Measurements from ENCODE around the gene NR2C2. TPM values are rescaled to one million over a fixed set of nuclear protein-coding genes. Genes with fewer than 3 reads are reported as not detected.
"Not testable (repeated sequence)": the region's sequence is repeated elsewhere in the genome, so short reads cannot be mapped to it uniquely, and the experiment has no call there.

The NR2C2 gene
- total RNA-seq, 2 donors from 2014 or later = 51.8 to 70.7 TPM

DNA sequence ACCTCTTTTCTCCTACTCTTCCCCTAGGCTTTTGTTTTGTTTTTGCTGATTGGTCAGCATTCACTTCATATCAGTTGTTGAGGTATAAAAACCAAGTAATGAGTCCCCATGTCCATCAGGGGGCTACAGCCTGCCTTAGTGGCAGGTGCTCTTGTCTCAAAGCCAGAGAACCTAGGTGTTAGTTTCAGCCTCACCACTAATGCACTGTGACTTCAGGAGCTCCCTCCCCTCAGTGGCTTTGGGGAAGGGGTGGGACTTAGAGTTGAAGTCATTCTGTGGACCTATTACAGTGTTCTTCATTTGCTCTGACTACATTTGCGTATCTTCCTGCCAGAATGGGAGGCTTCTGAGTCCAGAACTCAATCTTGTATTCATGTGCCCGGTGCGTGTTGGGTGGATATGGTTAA is 41.6 kb downstream of the NR2C2 start:
- ATAC-seq = peak; percentile 100
- DNase-seq (ENCODE audit: low spot score in 2 of 2) = peak in 1 of 2 donors; percentile 59
- Mint-ChIP-seq H3K36me3 (peaks cover 7 to 9% of the 10 kb centered on the region in 2 donors), H3K27ac (peak overlapping the region in 1 of 2 donors; percentile 3), H3K9me3 (peaks cover 0 to 7% of the 10 kb centered on the region in 2 donors)

DNA sequence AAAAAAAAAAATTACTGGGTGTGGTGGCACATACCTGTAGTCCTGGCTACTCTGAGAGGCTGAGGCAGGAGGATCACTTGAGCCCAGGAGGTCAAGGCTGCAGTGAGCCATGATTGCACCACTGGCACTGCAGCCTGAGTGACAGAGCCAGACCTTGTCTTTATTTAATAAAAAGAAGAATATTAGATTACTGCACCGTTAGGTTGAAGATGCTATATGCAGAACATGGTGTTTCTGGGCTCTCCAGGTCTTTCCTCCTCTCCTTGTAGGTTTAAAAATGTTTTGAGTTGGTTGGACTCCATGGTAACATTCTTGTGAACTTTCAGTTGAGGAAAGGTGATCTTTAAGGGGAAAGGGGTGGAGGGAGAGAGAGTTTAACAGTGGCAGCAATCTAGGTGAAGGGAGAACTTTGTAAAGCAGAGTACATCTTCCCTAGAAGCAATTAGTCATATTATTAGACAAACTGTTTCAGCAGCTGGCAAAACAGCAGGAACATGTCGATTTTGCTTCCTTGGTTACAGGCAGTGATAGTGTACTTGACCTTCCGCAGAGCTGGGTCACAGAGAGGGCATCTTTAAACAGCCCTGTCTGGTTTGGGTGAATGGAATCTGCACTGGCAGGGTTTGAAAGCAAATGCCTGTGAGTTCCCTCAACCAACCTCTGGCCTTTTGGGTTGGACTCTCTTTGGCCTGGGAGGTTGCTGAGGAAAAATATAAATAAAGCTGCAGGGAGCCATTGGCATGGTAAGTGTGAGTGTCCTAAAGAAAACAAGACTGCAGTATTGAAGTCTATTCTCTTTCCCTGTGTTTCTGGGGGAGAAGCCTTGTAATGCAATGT is 42.8 kb downstream of the NR2C2 start:
- ATAC-seq (no peak), DNase-seq (ENCODE audit: low spot score in 2 of 2) (no peak)
- Mint-ChIP-seq H3K36me3 (no peaks in the 10 kb centered on the region), H3K27ac (no peak overlapping the region), H3K9me3 (no peaks in the 10 kb centered on the region)

DNA sequence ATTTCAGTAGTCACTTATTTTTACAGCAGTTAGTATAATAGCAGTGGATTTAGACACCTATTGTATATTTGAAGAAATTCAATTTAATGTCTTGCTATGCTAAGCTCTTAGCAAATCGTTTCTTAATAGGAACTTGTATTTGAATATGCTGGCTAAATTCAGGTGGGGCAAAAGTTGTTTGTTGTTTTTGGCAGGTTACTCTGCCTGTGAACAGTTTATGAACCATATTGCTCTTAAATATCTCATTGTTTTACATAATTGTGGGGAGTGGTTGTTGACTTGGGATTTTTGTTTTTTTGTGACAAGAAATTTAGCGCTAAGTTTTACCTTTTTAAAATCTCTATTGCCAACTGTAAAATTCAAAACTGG is 43.4 kb downstream of the NR2C2 start:
- ATAC-seq = no peak
- Mint-ChIP-seq H3K9me3 (no peaks in the 10 kb centered on the region), H3K36me3 (no peaks in the 10 kb centered on the region), H3K27ac (no peak overlapping the region)
- no peak for DNase-seq (ENCODE audit: low spot score in 2 of 2)

DNA sequence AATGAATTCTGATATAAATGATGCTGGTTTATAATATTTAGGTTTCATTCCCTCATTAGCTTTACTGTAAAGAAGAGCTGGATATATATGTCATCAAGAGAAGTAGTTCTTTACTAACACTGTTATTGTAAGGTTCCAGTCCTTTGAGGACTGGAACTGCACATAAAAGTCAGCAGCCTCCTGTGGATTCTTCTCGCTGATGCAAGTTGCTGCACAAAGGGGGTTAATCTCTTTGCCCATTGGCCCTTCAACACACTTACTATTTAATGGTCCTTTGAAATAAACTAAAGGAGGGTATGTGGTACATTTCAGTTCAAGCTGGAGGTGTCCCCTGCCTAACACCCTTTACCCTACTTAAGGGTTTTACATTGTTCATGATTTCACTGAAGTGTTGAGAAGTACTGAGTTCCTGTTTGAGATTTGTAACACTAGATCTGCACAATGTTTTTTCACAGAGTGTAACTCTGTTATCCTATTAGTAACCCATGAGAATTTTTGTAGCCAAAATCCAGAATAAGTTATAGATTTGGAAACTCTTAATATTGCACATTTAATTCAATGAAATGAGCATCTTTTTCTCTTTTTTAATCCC is 43.9 kb downstream of the NR2C2 start:
- no peaks in the 10 kb centered on the region for H3K9me3 Mint-ChIP-seq
- no peaks in the 10 kb centered on the region for H3K36me3 Mint-ChIP-seq
- no peak for ATAC-seq
- DNase-seq (ENCODE audit: low spot score in 2 of 2) = no peak
- H3K27ac Mint-ChIP-seq = no peak overlapping the region

DNA sequence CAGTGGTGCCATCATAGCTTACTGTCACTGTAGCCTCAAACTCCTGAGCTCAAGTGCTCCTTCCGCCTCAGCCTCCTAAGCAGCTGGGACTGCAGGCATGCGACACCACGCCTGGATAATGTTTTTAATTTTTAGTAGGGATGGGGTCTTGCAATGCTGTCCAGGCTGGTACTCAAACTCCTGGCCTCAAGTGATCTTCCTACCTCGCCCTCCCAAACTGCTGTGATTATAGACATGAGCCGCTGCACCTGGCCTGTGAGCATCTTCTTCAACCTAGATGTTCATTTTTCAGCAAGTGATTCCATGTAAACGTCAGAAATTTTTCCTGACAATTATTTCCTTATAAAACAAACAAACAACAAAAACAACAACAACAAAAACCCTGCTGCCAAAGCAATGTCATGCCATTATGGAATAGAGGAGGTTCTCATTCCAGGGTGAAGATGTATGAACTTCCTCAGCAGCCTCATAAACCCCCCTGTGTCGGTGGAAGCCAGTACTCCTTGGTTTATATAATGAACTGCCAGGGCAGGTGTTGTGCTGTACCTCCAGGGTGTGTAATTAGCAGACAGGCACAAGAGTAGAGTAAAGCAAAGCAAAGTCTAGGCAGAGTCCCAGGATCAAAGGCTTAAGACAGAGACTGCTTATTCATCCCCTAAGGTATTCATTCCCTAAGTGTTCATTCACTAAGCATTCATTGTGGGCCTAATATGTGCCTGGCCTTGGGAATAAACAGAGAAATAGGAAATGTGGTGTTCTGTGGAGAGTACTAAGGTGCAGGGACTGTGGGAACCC is 44.6 kb downstream of the NR2C2 start:
- no peaks in the 10 kb centered on the region for H3K9me3 Mint-ChIP-seq
- DNase-seq (ENCODE audit: low spot score in 2 of 2) (no peak), ATAC-seq (no peak)
- no peaks in the 10 kb centered on the region for H3K36me3 Mint-ChIP-seq
- no peak overlapping the region for H3K27ac Mint-ChIP-seq

DNA sequence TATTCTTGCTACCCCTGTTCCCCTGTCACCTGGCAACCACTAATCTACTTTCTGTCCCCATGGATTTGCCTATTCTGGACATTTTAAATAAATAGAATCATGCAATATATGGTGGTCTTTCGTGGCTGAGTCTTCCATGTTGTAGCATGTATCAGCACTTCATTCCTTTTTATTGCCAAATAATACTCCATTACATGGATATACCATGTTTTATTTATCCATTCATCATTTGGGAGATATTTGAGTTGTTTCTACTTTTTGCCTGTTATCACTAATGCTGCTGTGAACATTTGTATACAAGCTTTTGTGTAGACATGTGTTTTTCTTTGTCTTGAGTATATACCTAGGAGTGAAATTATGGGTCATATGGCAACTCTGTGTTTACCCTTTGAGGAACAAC is 50.6 kb downstream of the NR2C2 start:
- H3K9me3 Mint-ChIP-seq = peaks cover 0 to 7% of the 10 kb centered on the region in 2 donors
- H3K36me3 Mint-ChIP-seq = peaks cover 4 to 23% of the 10 kb centered on the region in 2 donors
- DNase-seq (ENCODE audit: low spot score in 2 of 2) (no peak), ATAC-seq (no peak)
- no peak overlapping the region for H3K27ac Mint-ChIP-seq

DNA sequence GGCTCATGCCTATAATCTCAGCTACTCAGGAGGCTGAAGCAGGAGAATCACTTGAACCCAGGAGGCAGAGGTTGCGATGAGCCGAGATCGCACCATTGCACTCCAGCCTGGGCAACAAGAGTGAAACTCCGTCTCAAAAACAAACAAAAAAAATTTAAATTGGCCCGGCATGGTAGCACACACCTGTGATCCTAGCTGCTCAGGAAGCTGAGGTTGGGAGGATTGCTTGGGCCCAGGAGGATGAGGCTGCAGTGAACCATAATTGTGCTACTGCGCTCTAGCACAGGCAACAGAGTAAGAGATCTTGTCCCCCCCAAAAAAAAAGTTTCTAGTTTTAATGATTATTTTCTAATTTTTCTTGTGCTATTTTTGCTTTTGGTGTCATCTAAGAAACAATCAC is 51.8 kb downstream of the NR2C2 start:
- peaks cover 12 to 31% of the 10 kb centered on the region in 2 donors for H3K36me3 Mint-ChIP-seq
- not testable (repeated sequence) for DNase-seq (ENCODE audit: low spot score in 2 of 2); H3K27ac Mint-ChIP-seq; H3K9me3 Mint-ChIP-seq; ATAC-seq

DNA sequence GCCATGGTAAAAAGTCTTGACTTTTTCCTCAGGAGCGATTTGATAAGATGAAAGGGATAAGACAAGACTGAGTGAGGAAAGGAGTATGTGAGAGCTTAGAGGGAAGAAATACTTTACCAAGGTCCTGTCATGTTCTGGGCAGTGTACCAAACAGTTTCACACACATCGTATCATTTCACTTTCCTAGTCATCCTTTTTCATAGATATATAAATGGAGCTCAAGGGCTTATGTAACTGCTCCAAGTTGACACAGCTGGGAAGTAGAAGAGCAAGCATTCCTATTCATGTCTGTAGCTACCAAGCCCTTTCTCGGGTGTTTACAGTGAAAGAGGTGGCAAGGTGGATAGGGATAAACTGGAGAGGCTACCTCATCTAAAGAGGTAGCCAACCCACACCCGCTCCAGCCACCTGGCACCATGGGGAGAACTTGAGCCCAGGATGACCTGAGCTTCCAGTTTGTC is 60.3 kb downstream of the NR2C2 start:
- peaks cover 0 to 3% of the 10 kb centered on the region in 2 donors for H3K9me3 Mint-ChIP-seq
- ATAC-seq (no peak), DNase-seq (ENCODE audit: low spot score in 2 of 2) (no peak)
- H3K36me3 Mint-ChIP-seq = peaks cover 12 to 22% of the 10 kb centered on the region in 2 donors
- H3K27ac Mint-ChIP-seq = peak overlapping the region; percentile 19 to 79

DNA sequence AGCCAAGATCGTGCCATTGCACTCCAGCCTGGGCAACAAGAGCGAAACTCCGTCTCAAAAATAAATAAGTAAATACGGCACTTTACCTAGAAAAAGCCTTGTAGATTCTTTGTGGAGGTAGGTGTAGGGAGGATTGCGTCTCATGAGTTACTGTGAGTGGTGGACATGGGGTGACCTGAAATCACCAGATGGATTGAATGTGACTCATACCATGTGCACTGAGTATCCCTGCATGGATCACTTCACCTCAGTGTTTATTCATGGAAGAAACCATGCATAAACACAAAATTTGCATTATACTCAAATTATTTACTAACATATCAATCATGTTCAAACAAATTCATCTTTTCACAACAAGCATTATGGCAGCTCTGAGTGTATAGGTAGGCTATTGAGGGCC is 61.8 kb downstream of the NR2C2 start:
- DNase-seq (ENCODE audit: low spot score in 2 of 2) = no peak
- no peaks in the 10 kb centered on the region for H3K9me3 Mint-ChIP-seq

DNA sequence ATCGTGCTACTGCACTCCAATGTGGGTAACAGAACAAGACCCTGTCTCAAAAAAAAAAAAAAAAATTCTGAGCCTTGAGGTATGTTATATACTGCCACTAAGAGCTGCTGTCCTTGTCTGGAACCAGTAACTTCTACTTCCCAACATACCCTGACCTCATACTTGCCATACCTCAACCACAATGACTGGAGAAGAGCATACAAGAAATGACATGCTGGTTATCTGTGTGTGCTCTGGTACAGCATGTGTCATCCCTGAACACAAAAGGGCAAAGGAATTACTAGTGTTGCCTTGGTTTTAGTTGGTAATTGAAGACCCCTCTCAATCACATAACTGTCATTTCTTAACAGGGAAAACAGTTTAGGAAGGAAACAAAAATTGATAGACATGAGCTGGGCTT is 63.3 kb downstream of the NR2C2 start:
- ATAC-seq (peak; percentile 69 to 89), DNase-seq (ENCODE audit: low spot score in 2 of 2) (no peak)
- Mint-ChIP-seq H3K27ac (peak overlapping the region in 1 of 2 donors; percentile 61), H3K9me3 (no peaks in the 10 kb centered on the region), H3K36me3 (peaks cover 10 to 30% of the 10 kb centered on the region in 2 donors)

More for the DNA sequence above, 61.8 kb downstream of the NR2C2 start:
- peaks cover 10 to 24% of the 10 kb centered on the region in 2 donors for H3K36me3 Mint-ChIP-seq
- H3K27ac Mint-ChIP-seq = no peak overlapping the region
- ATAC-seq = no peak

DNA sequence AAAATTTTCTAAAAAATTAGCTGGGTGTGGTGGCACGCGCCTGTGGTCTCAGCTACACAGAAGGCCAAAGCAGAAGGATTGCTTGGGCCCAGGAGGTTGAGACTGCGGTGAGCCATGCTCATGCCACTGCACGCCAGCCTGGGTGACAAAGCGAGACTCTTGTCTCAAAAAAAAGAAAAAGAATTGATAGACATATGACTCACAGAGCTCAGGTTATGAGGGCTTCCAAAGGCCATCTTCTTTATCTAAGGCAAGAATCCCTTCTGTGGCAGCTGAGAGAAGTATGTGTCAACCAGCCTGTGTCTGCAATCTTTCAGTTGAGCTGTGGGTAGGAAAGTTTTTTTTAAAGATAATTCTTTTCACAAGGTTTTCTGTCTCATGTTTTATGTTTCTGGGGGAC is 63.8 kb downstream of the NR2C2 start:
- ATAC-seq (peak; percentile 37 to 79), DNase-seq (ENCODE audit: low spot score in 2 of 2) (no peak)
- H3K27ac Mint-ChIP-seq = peak overlapping the region; percentile 31 to 61
- no peaks in the 10 kb centered on the region for H3K9me3 Mint-ChIP-seq
- H3K36me3 Mint-ChIP-seq = peaks cover 10 to 30% of the 10 kb centered on the region in 2 donors

DNA sequence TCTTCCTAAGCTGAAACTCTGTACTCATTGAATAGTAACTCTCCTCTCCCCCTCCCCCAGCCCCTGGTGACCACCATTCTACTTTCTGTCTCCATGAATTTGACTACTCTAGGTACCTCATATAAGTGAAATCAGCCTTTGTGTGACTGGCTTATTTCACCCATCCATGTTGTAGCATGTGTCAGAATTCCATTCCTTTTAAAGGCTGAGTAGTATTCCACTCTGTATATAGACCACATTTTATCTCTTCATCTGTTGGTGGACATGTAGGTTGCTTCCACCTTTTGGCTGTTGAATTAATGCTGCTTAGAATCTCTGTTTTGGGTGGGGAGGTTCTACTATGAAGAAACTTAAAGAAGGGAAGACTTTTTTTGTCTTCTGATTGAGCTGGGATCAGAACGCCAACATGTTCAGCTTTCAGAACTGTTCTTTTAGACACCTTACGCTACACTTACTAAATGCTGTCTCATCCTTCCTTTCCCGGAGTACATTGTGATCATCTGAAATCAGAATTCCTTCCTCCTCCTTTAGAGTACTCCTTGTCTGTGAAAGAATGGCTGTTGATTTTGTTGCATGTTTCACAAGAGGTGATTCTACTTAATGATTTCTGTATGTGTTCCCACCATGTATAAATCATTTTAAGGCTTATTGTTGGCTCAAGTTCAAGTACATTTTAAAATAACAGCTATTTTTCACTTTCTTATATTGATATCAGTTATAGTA is 67.4 kb downstream of the NR2C2 start:
- no peaks in the 10 kb centered on the region for H3K9me3 Mint-ChIP-seq
- DNase-seq (ENCODE audit: low spot score in 2 of 2) = no peak
- H3K27ac Mint-ChIP-seq = peak overlapping the region in 1 of 2 donors; percentile 39
- peaks cover 11 to 31% of the 10 kb centered on the region in 2 donors for H3K36me3 Mint-ChIP-seq
- ATAC-seq = no peak

DNA sequence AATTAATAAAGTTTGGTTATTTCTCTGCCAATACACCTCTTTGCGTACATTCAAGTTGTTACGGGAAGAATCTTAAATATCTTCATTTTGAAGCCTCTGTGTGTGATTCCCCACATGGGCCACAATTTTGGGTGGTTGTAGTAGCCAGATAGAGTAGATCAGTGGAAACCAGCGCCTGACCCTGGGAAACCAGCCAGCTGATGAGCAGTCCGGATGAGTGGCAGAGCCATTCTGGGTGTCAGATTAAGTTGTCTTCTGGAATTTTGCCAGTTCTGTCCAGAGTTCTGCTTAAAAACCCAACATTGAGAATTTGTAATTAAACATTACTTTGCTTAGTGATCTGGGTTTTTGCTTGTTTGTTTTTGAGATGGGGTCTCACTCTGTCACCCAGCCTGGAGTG is 68.1 kb downstream of the NR2C2 start:
- no peaks in the 10 kb centered on the region for H3K9me3 Mint-ChIP-seq
- ATAC-seq (no peak), DNase-seq (ENCODE audit: low spot score in 2 of 2) (no peak)
- H3K36me3 Mint-ChIP-seq = peaks cover 11 to 31% of the 10 kb centered on the region in 2 donors
- H3K27ac Mint-ChIP-seq = no peak overlapping the region

DNA sequence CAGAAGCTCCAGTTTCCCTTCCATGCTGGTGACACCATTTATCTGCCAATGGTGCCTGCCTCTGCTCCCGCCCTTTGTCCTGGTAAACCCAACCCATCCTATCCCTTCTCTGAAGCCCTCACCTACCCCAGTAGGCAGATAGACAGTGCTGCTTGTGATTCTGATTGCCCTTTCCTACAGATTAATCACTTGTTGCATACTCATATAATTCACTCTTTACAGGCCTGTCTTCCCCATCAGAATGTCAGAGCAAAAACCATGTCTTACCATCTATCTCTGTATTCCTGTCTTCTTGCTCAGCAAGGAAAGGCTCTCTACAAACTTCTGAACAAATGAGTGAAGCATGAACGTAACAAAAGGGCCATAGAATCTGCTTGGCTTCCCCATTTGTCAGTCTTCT is 69.8 kb downstream of the NR2C2 start:
- Mint-ChIP-seq H3K27ac (peak overlapping the region in 1 of 2 donors; percentile 25), H3K9me3 (no peaks in the 10 kb centered on the region), H3K36me3 (peaks cover 11 to 31% of the 10 kb centered on the region in 2 donors)
- ATAC-seq (no peak), DNase-seq (ENCODE audit: low spot score in 2 of 2) (no peak)

DNA sequence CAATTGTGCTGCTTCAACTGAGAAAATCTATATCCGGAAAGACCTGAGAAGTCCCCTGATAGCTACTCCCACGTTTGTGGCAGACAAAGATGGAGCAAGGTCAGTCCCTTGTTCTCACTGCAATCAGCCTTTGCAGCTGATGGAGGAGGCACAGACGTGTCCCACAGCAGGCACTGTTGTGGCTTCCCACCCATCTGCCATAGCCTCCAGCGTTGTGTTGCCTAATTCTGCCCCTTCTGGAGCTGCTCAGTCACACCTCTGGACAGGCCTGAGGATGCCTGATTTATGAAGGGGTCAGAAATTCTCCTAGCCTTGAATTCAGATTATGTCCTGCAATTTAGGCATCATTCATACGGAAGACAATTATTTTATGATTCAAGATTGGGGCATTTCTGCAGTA is 75.9 kb downstream of the NR2C2 start:
- Mint-ChIP-seq H3K27ac (no peak overlapping the region), H3K9me3 (no peaks in the 10 kb centered on the region), H3K36me3 (no peaks in the 10 kb centered on the region)
- ATAC-seq (no peak), DNase-seq (ENCODE audit: low spot score in 2 of 2) (no peak)

DNA sequence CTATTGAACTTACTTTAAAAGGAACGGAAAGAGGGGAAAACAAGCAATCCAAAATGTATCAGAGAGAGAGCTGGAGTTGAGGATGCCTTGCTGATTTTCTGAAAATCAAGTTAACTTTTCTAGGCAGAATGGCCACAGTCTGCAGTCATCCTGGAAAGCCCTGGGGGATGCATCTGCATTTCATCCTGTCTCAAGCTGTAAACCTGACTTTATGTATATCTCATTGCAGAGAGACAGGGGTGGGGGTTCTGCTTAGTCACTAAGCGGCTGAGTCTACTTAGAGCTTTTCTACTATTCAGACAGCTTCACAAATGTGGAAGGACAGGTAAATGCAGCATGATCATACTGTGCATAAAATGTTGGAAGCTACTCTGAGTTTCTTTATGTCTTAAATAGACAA is 76.3 kb downstream of the NR2C2 start:
- DNase-seq (ENCODE audit: low spot score in 2 of 2) (no peak), ATAC-seq (no peak)
- Mint-ChIP-seq H3K9me3 (no peaks in the 10 kb centered on the region), H3K27ac (no peak overlapping the region), H3K36me3 (no peaks in the 10 kb centered on the region)

Measured in activated naive CD4-positive, alpha-beta T cell treated with anti-CD3 and anti-CD28 coated beads, Interleukin-2, amount 50 U/mL, for 72 hours (primary cell).